ENCODE measurements around the gene TPM4.
"Not testable (repeated sequence)": the region's sequence is repeated elsewhere in the genome, so short reads cannot be mapped to it uniquely, and the experiment has no call there.

TPM4 gene

GRCh38 chr19:16073988-16074387, 2.3 kb upstream of the TPM4 start:
- Histone ChIP-seq H3K27ac (ENCODE audit: low read depth, low read length) (peak overlapping the region; percentile 5; the same call in 1 of the 2 replicates), H3K9me3 (ENCODE audit: control insufficient read depth, insufficient read depth, low read depth, low read length) (no peaks in the 10 kb centered on the region), H3K36me3 (ENCODE audit: control insufficient read depth, insufficient read depth, low read length) (peaks cover 13% of the 10 kb centered on the region; the same call in 1 of the 2 replicates), H3K27me3 (ENCODE audit: control insufficient read depth, insufficient read depth, low read length) (no peaks in the 10 kb centered on the region), H3K4me3 (ENCODE audit: low read depth, low read length) (no peak overlapping the region), H3K9ac (ENCODE audit: low read length) (no peak overlapping the region), H3K4me1 (ENCODE audit: control insufficient read depth, insufficient read depth, low read length) (peaks cover 18% of the 10 kb centered on the region)

DNA sequence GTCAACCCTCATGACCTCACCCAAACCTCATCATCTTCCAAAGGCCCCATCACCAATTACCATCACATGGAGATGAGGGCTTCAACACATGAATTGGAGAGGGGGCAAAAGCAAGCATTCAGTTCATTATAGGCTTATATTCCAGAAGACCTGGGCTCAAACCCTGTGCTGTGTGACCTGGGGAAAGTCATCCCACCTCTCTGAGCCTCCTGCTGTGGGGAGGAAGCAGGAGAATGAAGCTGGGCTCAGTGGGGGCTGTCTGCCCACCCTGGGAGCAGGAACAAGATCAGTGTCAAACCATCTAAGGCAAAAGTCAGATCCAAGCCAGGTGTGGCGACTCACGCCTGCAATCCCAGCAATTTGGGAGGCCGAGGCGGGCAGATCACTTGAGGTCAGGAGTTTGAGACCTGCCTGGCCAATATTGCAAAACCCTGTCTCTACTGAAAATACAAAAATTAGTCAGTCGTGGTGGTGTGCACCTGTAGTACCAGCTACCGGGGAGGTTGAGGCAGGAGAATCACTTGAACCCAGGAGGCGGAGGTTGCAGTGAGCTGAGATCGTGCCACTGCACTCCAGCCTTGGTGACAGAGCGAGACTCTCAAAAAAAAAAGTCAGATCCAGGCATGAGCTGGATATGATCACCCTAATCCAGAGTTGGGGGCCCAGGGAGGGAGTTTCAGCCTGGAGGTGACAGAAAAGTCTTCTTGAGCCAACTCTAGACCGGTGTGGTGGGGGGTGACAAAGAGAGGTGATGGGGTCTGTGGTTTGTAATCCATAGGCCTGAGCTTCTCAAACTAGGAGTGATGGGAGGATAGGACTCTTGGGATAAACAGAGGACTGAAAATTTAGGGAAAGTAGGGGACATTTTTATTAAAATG, 1.6 kb upstream of the TPM4 start:
- Histone ChIP-seq H3K27ac (ENCODE audit: low read depth, low read length) (peak overlapping the region; percentile 99; the same call in 1 of the 2 replicates), H3K27me3 (ENCODE audit: control insufficient read depth, insufficient read depth, low read length) (no peaks in the 10 kb centered on the region), H3K9ac (ENCODE audit: low read length) (peak overlapping the region; percentile 100), H3K36me3 (ENCODE audit: control insufficient read depth, insufficient read depth, low read length) (peaks cover 17% of the 10 kb centered on the region; the same call in 1 of the 2 replicates), H3K4me3 (ENCODE audit: low read depth, low read length) (no peak overlapping the region), H3K4me1 (ENCODE audit: control insufficient read depth, insufficient read depth, low read length) (peaks cover 23% of the 10 kb centered on the region), H3K9me3 (ENCODE audit: control insufficient read depth, insufficient read depth, low read depth, low read length) (no peaks in the 10 kb centered on the region)

DNA sequence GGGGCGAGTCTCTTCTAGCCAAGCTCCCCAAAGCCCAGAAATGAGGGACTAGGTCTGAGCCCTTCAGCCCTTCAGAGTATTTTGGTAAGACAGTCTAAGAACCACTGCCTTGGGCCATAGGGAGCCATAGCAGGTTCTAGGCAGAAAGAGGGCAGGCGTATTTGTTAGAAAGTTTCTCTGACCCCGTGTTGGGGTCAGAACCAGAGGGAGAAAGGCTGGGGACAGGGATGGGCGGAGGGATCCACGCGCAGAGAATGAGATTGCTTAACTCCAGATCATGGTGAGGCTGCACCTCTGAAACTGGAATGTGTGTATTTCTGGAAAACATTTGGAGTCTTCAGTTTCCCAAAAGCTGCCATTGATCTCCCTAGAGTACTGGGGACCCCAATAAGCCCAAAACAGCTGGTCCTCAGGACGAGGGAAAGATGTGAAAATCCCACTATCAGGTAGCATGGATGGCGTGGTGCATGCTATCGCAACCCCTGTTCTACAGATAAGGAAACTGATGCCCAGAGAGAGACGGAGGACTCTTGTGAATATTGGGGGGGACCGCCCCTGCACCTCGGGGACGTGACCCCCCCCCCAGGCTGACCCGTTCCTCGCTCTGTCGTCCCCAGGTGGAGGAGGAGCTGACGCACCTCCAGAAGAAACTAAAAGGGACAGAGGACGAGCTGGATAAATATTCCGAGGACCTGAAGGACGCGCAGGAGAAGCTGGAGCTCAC, 703 bp upstream of the TPM4 start:
- H3K4me3 ChIP-seq (ENCODE audit: low read depth, low read length) = peak overlapping the region; percentile 88
- H3K9ac ChIP-seq (ENCODE audit: low read length) = peak overlapping the region; percentile 100
- no peaks in the 10 kb centered on the region for H3K27me3 ChIP-seq (ENCODE audit: control insufficient read depth, insufficient read depth, low read length)
- peaks cover 24% of the 10 kb centered on the region for H3K36me3 ChIP-seq (ENCODE audit: control insufficient read depth, insufficient read depth, low read length)
- H3K9me3 ChIP-seq (ENCODE audit: control insufficient read depth, insufficient read depth, low read depth, low read length) = no peaks in the 10 kb centered on the region
- peak overlapping the region; percentile 99 for H3K27ac ChIP-seq (ENCODE audit: low read depth, low read length)
- H3K4me1 ChIP-seq (ENCODE audit: control insufficient read depth, insufficient read depth, low read length) = peaks cover 27% of the 10 kb centered on the region

- Histone ChIP-seq H3K4me1 (ENCODE audit: control insufficient read depth, insufficient read depth, low read length) (peaks cover 27% of the 10 kb centered on the region), H3K4me3 (ENCODE audit: low read depth, low read length) (peak overlapping the region; percentile 88), H3K9me3 (ENCODE audit: control insufficient read depth, insufficient read depth, low read depth, low read length) (no peaks in the 10 kb centered on the region), H3K9ac (ENCODE audit: low read length) (peak overlapping the region; percentile 100), H3K36me3 (ENCODE audit: control insufficient read depth, insufficient read depth, low read length) (peaks cover 39% of the 10 kb centered on the region), H3K27ac (ENCODE audit: low read depth, low read length) (peak overlapping the region; percentile 96), H3K27me3 (ENCODE audit: control insufficient read depth, insufficient read depth, low read length) (no peaks in the 10 kb centered on the region)
These were observed 790 bp downstream of the TPM4 start for GRCh38 chr19:16076958-16077611.

DNA sequence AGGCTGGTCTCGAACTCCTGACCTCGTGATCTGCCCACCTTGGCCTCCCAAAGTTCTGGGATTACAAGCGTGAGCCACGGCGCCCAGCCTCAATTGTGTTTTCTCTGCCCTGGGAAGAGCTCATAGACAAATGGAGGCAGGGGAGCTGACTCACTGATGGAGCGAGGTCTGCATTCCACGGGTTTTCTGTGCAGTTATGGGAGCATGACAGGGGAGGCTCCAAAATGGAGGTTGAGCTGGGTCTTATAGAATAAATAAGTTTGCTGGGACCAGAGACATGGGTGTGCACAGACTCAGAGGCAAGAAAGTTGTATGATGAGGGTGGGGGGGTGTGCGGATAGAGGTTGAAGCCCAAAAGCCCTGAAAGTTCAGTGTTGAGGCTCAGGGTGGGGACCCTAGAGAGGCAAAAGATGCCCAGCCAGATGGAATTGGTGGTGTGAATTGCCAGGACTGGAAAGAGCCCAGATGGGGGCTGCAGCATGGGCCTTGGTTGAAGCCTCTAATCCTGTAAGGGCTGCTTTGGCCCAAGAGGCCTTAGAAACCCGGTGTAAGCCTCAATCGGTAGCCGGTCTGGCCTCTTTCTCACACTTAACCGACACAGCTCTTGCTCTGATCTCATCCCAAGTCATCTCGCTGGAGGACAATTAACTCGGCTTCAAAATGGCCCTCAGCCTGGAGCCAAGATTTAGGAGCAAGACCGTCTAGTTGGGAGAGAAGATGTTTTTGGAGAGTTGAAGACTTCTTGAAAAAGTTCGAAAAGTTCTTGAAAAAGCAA, 1.9 kb downstream of the TPM4 start:
- H3K36me3 ChIP-seq (ENCODE audit: control insufficient read depth, insufficient read depth, low read length) = peaks cover 50% of the 10 kb centered on the region
- H3K4me3 ChIP-seq (ENCODE audit: low read depth, low read length) = peak overlapping the region; percentile 88
- H3K27me3 ChIP-seq (ENCODE audit: control insufficient read depth, insufficient read depth, low read length) = no peaks in the 10 kb centered on the region
- H3K27ac ChIP-seq (ENCODE audit: low read depth, low read length) = peak overlapping the region; percentile 96
- H3K4me1 ChIP-seq (ENCODE audit: control insufficient read depth, insufficient read depth, low read length) = peaks cover 27% of the 10 kb centered on the region
- H3K9me3 ChIP-seq (ENCODE audit: control insufficient read depth, insufficient read depth, low read depth, low read length) = no peaks in the 10 kb centered on the region
- peak overlapping the region; percentile 100 for H3K9ac ChIP-seq (ENCODE audit: low read length)

DNA sequence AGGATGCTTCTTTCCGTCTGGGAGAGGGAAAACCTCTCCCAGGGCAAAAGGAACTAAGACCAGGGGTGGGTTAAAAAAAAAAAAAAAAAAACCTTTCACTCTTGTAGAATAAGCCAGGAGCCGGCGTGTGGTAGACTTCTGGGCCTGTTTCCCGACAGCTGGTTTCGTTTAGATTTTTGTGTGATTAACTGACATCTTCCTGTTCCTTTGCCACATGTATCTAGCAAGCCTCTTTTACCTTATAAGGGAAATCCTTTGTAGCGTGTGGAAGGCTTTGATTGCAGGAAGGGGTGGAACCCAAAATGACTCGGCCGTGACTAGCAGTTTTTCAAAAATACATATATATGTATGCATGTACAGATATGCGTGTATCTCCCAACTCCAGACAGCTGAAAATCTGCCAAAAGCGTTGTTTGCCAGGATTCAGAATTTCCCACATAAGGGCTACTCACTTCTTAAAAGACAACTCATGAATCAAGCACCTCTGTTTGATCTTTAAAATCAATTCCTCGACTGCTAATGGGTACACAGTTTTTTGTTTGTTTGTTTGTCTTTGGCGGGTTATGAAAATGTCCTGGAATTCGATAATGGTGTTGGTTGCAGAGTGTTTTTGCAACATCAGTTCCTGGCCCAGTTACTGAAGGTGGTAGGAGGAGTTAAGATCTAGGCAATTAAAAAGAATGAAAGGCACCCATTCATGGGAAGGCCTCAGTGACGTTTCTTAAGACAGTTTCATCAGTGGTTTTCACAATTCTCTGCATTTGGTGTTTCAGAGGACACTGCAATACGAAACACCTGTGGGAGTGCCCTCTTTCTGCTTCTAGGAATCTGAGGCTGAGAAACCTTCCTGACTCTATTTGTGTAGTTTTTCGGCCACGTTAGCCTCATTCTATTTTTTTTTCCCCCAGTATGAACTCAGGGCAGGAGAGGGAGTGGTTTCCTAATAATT, 2.7 kb downstream of the TPM4 start:
- H3K27ac ChIP-seq (ENCODE audit: low read depth, low read length) = peak overlapping the region; percentile 96
- H3K9me3 ChIP-seq (ENCODE audit: control insufficient read depth, insufficient read depth, low read depth, low read length) = no peaks in the 10 kb centered on the region
- H3K27me3 ChIP-seq (ENCODE audit: control insufficient read depth, insufficient read depth, low read length) = no peaks in the 10 kb centered on the region
- peak overlapping the region; percentile 100 for H3K9ac ChIP-seq (ENCODE audit: low read length)
- H3K4me3 ChIP-seq (ENCODE audit: low read depth, low read length) = peak overlapping the region; percentile 88
- H3K4me1 ChIP-seq (ENCODE audit: control insufficient read depth, insufficient read depth, low read length) = peaks cover 26% of the 10 kb centered on the region
- H3K36me3 ChIP-seq (ENCODE audit: control insufficient read depth, insufficient read depth, low read length) = peaks cover 59% of the 10 kb centered on the region

DNA sequence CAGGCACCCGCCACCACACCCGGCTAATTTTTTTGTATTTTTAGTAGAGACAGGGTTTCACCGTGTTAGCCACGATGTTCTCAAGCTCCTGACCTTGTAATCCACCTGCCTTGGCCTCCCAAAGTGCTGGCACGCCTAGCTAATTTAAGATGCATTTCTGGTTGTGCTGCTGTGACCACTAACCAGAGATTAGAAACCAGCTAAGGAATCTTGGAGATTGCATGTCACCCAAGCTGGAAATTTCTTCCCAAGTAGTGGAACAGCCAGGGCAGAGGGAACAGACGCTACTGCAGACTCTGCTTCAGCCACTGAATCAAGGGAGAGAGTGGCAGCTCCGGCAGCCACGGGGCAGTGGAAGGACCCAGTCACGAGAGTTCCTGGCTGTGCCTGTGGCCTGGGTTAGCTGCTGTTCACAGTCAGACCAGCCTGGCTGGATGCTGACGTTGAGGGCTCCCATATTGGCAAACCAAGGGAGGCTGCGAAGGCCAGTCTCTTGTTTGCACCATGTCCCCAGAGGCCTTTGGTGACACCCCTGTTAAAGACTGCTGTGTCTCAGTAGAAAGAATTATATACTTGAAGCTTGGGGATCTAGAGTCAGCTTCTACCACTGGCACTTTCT, 7.9 kb downstream of the TPM4 start:
- H3K4me3 ChIP-seq (ENCODE audit: low read depth, low read length) = no peak overlapping the region
- peaks cover 95% of the 10 kb centered on the region for H3K36me3 ChIP-seq (ENCODE audit: control insufficient read depth, insufficient read depth, low read length)
- H3K4me1 ChIP-seq (ENCODE audit: control insufficient read depth, insufficient read depth, low read length) = peaks cover 7% of the 10 kb centered on the region
- no peaks in the 10 kb centered on the region for H3K27me3 ChIP-seq (ENCODE audit: control insufficient read depth, insufficient read depth, low read length)
- no peak overlapping the region for H3K27ac ChIP-seq (ENCODE audit: low read depth, low read length)
- no peaks in the 10 kb centered on the region for H3K9me3 ChIP-seq (ENCODE audit: control insufficient read depth, insufficient read depth, low read depth, low read length)
- H3K9ac ChIP-seq (ENCODE audit: low read length) = no peak overlapping the region

GRCh38 chr19:16085115-16085514, 8.8 kb downstream of the TPM4 start:
- Histone ChIP-seq H3K36me3 (ENCODE audit: control insufficient read depth, insufficient read depth, low read length) (peaks cover 100% of the 10 kb centered on the region), H3K4me3 (ENCODE audit: low read depth, low read length) (no peak overlapping the region), H3K4me1 (ENCODE audit: control insufficient read depth, insufficient read depth, low read length) (0 out of 2 replicates have a peak, but pooled peaks cover 3% of the 10 kb centered on the region), H3K9me3 (ENCODE audit: control insufficient read depth, insufficient read depth, low read depth, low read length) (no peaks in the 10 kb centered on the region), H3K27ac (ENCODE audit: low read depth, low read length) (no peak overlapping the region), H3K9ac (ENCODE audit: low read length) (no peak overlapping the region), H3K27me3 (ENCODE audit: control insufficient read depth, insufficient read depth, low read length) (no peaks in the 10 kb centered on the region)

DNA sequence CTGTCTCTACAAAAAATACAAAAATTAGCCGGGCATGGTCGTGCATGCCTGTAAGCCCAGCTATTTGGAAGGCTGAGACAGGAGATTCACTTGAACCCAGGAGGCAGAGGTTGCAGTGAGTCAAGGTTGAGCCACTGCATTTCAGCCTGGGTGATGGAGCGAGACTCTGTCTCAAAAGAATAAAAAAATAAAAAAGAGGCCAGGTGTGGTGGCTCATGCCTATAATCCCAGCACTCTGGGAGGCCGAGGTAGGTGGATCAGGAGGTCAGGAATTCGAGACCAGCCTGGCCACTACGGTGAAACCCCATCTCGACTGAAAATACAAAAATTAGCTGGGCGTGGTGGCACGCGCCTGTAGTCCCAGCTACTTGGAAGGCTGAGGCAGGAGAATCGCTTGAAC, 11.1 kb downstream of the TPM4 start:
- H3K9ac ChIP-seq (ENCODE audit: low read length); H3K4me3 ChIP-seq (ENCODE audit: low read depth, low read length); H3K27me3 ChIP-seq (ENCODE audit: control insufficient read depth, insufficient read depth, low read length); H3K9me3 ChIP-seq (ENCODE audit: control insufficient read depth, insufficient read depth, low read depth, low read length); H3K4me1 ChIP-seq (ENCODE audit: control insufficient read depth, insufficient read depth, low read length); H3K27ac ChIP-seq (ENCODE audit: low read depth, low read length): not testable (repeated sequence)
- peaks cover 100% of the 10 kb centered on the region for H3K36me3 ChIP-seq (ENCODE audit: control insufficient read depth, insufficient read depth, low read length)
